HG02938 (cell line): Measurements from ENCODE around the gene PROM1.

ENCODE experiments used
- ATAC-seq: cut with Tn5 transposase; IDR thresholded peaks from one replicate; pipeline ENCODE4 v1.9.1; 2021; ENCODE audit warnings: mild to moderate bottlenecking, moderate library complexity; ENCODE audit not compliant: unreplicated experiment

PROM1 gene

GRCh38 chr4:16065066-16065465 lies 18.8 kb downstream of the PROM1 start:
- no peak for ATAC-seq

- ATAC-seq: no peak
These were observed 21.2 kb downstream of the PROM1 start for GRCh38 chr4:16062601-16063000.

- ATAC-seq: no peak
These were observed 27.0 kb downstream of the PROM1 start for GRCh38 chr4:16056681-16057385.

GRCh38 chr4:16055873-16056272 lies 27.9 kb downstream of the PROM1 start:
- ATAC-seq: no peak

GRCh38 chr4:16055471-16055870 lies 28.4 kb downstream of the PROM1 start:
- ATAC-seq: no peak

GRCh38 chr4:16052939-16053338 lies 30.9 kb downstream of the PROM1 start:
- no peak for ATAC-seq

- ATAC-seq: no peak
These were observed 31.8 kb downstream of the PROM1 start for GRCh38 chr4:16051980-16052379.

- ATAC-seq: no peak
These were observed 32.7 kb downstream of the PROM1 start for GRCh38 chr4:16051132-16051531.

- ATAC-seq: no peak
These were observed 33.2 kb downstream of the PROM1 start for GRCh38 chr4:16050669-16051068.

- no peak for ATAC-seq
These were observed 35.0 kb downstream of the PROM1 start for GRCh38 chr4:16048619-16049419.

- no peak for ATAC-seq
These were observed 38.1 kb downstream of the PROM1 start for GRCh38 chr4:16045687-16046086.

GRCh38 chr4:16043642-16044498 lies 40.0 kb downstream of the PROM1 start:
- no peak for ATAC-seq

- no peak for ATAC-seq
These were observed 44.7 kb downstream of the PROM1 start for GRCh38 chr4:16039139-16039538.

- ATAC-seq: no peak
These were observed 45.9 kb downstream of the PROM1 start for GRCh38 chr4:16037901-16038300.

- ATAC-seq: no peak
These were observed 48.0 kb downstream of the PROM1 start for GRCh38 chr4:16035843-16036242.

GRCh38 chr4:16034010-16034748 lies 49.6 kb downstream of the PROM1 start:
- ATAC-seq: no peak

GRCh38 chr4:16032396-16032770 lies 51.4 kb downstream of the PROM1 start:
- ATAC-seq: no peak

- ATAC-seq: no peak
These were observed 52.1 kb downstream of the PROM1 start for GRCh38 chr4:16031546-16032395.

- ATAC-seq: no peak
These were observed 53.9 kb downstream of the PROM1 start for GRCh38 chr4:16029886-16030285.

GRCh38 chr4:16029262-16029661 lies 54.6 kb downstream of the PROM1 start:
- no peak for ATAC-seq
